Activated naive CD8-positive, alpha-beta T cell treated with anti-CD3 and anti-CD28 coated beads, Interleukin-2, amount 50 U/mL, for 16 hours (primary cell): Measurements from ENCODE around the gene ZNF90.
A peak's percentile ranks its signal among the peaks of the same experiment; 100 is the strongest.
"Not testable (repeated sequence)": the region's sequence is repeated elsewhere in the genome, so short reads cannot be mapped to it uniquely, and the experiment has no call there.

Experiments
- DNase-seq: peaks from one replicate; pipeline ENCODE4 v3.0.0-alpha.2; 2020; ENCODE audit warnings: low read depth, low spot score

ZNF90 gene

GRCh38 chr19:20077791-20078463, at the start of gene ZNF90:
Gene ZNF90 (plus strand): TSS chr19:20078000. CDS start chr19:20078133, 133 bp downstream.
- DNase-seq: peak; percentile 79

GRCh38 chr19:20028611-20029010, 49.2 kb upstream of the ZNF90 start:
- no peak for DNase-seq

GRCh38 chr19:20035935-20036334, 41.9 kb upstream of the ZNF90 start:
- DNase-seq: no peak

DNA sequence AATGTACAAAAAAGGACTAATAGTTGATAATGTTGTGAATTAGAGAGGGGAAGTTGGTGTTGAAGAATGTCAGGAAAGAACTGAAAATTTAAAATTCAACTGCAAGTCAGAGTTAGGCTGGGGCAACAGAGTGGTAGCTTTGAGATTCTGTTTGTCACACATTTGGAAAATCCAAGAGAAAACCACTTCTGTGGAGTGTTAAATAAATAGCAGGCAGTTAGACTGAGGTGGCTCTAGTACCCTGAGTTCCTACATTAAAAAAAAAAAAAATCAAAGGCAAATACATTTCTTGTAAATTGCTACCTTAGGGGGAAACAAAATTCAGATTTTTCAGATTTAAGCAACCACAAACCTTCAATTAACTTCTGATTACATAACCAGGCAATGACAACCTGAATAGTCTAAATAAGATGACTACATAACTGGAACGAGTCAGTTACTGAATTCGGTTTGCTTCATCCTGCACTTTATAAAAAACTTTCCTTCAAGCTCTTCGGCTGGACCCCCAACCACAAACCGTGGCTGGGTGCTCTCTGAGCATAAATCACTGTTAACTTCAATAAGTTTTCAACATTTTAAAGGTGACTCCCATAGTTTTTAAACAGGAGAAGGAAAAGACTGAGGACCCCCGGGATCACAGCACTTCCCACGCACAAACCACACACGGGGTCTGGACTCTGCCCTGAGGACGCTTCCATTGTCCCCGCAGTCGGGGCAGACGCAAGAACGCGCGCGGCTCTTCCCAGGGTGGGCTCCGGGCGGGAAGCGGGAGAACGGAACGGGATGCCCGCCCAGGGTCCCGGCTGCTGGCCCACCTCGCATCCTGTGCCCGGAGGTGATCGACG, 39.2 kb upstream of the ZNF90 start:
- DNase-seq: no peak

GRCh38 chr19:20039203-20039723, 38.5 kb upstream of the ZNF90 start, which contains the start of gene ZNF682:
Gene ZNF682 (minus strand): TSS chr19:20039505. CDS start chr19:20039345, 160 bp downstream.
- peak; percentile 92 for DNase-seq

DNA sequence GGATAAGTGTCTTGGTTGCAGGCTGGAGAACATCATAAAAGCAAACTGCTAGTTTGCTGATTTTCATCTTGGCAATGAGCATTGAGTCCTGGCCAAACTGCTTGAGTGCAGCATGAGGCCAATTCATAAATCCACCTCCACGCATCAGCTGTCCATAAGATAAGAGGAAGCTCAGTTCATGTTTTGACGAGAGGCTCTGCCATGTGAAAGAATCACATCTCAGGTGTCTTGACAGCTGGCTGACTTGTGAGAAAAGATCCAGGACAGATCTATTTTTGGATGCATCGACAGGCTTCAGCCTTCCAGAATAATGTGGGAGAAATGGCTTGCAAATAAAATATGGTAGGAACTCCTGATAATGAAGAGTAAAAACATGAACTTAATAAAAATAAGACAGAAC, 33.1 kb upstream of the ZNF90 start:
- DNase-seq: no peak

GRCh38 chr19:20045742-20046141, 32.1 kb upstream of the ZNF90 start:
- not testable (repeated sequence) for DNase-seq

DNA sequence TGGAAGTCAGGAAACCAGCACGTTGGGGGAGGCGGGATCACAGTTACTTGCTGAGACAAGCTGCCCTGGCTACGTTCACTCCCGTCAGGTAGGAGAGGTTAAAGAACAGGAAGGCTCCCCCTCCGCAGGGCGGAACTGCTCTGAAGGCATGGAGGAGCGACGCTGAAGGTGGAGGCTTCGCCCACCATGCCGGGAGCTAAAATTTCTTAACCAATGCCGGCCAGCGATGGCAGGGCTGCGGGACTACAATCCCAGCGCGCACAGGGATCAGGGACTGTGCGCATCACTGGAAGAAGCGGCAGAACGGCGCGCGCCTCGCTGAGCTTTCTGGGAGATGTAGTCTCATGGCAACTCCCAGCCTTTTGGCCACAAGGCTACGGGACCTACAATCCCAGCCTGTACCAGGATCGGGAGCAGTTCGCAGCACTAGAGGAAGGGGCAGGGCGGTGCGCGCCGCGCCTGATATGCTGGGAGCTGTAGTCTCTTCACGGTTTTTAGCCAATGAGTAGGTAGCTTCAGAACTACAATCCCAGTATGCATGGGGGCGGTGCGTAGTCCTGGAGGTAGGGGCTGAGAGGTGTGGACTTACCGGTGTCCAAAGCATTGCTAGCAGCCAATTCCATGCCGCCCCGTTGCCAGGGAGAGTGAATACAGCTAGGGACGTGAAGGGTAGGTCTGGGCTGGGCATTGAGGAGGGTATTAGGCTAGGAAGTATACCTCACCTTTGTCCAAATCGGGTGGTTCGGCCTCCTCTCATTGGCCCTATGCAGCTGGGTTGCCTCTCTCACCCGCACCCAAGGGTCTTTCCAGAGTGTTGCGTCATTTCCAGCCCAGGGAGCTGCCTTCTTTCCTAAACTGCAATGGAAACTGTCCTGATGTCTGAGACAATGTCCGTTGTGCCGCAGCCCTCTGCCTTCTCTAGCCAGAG, 25.7 kb upstream of the ZNF90 start:
- no peak for DNase-seq

- not testable (repeated sequence) for DNase-seq
Measured at GRCh38 chr19:20058738-20059137, 19.1 kb upstream of the ZNF90 start.

DNA sequence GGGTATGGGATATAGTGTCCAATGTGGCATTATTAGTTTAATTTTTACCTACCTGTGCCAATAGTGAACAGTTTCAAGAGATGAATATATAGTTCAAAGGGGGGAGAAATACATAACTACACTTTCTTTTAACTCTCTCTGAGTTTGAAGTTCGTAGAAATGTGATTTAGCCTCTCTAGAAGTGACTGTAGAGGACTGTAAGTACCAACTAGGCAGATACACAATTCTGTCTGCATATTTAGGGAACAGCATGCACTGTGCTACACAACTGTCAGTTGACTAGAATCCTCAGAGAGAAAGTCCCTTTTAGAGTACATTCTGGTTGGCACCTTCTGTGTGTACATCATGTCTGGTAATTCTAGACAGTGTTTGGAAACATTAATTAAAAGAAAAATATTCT, 17.5 kb upstream of the ZNF90 start:
- DNase-seq: no peak

GRCh38 chr19:20066861-20067260, 10.9 kb upstream of the ZNF90 start:
- DNase-seq: no peak

- no peak for DNase-seq
Measured at GRCh38 chr19:20067943-20068342, 9.9 kb upstream of the ZNF90 start.

GRCh38 chr19:20068559-20068958, 9.2 kb upstream of the ZNF90 start:
- not testable (repeated sequence) for DNase-seq

DNA sequence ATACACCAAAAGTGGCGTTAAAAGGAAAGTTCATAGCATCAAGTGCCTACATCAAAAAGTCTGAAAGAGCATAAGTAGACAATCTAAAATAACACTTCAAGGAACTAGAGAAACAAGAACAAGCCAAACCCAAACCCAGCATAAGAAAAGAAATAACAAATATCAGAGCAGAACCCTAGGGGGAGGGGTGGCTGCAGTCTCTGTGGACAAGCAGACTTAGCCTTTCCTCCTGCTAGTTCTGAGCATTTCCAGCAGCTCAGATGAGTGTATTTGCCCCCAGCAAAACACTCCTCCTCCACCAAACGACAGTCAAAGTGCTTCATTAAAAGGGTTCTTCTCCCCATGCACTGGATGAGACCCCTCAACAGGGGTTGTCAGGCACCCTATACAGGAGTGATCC, 7.1 kb upstream of the ZNF90 start:
- no peak for DNase-seq

GRCh38 chr19:20072936-20073335, 4.9 kb upstream of the ZNF90 start:
- DNase-seq: no peak

- DNase-seq: no peak
Measured at GRCh38 chr19:20078581-20079031, 806 bp downstream of the ZNF90 start.

DNA sequence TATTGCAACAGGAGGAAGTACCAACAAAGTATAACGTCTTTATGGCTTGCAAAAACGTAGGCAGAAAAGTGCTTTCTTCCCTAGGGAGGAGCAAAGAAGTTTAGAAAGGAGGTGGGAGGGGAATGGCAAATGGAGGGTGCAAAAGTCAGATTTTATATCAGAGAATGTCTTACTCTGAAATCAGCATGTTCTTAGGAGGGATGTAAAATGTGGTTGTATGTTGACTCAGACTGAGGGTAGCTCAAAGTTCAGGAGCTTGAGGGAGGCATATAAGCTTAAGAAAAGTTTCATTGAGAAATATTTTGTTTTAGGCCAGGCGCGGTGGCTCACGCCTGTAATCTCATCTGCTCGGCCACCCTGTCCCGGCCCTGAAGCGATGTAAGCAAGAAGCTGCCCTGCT, 1.7 kb downstream of the ZNF90 start:
- DNase-seq: no peak

DNA sequence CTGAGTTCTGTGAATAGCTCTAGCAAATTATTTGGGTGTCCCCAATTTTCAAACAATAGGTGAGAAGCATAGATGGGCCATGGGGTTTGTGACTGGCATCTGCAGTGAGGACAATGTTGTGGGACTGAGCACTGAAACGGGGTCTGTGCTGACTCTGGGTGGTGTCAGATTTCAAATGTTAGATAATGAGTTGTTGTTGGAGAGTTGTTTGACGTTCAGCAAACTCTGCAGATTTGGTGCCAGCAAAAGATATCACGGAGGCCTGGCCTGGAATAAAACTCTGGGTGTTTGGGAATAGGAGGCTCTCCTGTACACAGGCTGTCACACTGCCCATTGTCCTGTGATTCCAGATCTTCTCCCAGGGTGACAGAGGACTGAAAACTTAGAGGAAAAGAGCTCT, 2.9 kb downstream of the ZNF90 start:
- no peak for DNase-seq

DNA sequence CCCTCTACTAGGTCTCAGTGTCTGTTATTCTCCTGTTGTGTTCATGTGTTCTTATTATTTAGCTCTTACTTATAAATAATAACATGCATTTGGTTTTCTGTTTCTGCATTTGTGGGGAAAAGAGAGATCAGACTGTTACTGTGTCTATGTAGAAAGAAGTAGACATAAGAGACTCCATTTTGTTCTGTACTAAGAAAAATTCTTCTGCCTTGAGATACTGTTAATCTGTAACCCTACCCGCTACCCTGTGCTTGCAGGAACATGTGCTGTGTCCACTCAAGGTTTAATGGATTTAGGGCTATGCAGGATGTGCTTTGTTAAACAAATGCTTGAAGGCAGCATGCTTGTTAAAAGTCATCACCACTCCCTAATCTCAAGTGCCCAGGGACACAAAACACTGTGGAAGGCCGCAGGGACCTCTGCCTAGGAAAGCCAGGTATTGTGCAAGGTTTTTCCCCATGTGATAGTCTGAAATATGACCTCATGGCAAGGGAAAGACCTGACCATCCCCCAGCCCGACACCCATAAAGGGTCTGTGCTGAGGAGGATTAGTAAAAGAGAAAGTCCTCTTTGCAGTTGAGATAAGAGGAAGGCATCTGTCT, 4.5 kb downstream of the ZNF90 start:
- DNase-seq: not testable (repeated sequence)

DNA sequence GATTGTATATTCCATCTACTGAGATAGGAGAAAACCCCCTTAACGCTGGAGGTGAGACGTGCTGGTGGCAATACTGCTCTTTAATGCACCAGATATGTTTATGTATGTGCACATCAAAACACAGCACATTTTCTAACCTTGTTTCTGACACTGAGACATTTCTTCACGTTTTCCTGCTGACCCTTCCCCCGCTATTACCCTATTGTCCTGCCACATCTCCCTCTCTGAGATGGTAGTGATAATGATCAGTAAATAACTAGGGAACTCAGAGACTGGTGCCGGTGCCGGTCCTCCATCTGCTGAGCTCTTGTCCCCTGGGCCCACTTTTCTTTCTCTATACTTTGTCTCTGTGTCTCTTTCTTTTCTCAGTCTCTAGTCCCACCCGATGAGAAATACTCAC, 5.1 kb downstream of the ZNF90 start:
- not testable (repeated sequence) for DNase-seq

GRCh38 chr19:20102097-20102496, 24.3 kb downstream of the ZNF90 start:
- DNase-seq: no peak
